IMR-90 (cell line): Measurements from ENCODE around the gene MYEF2. TPM values are rescaled to one million over a fixed set of nuclear protein-coding genes. Genes with fewer than 3 reads are reported as not detected.

Source experiments
- ATAC-seq: fragments of 200-7000 bp; cut with Tn5 transposase; 2 replicates; pipeline ENCODE4 v1.9.1; 2020; ENCODE audit warnings: low read depth, mild to moderate bottlenecking, moderate library complexity
- BruUV-seq: library from RNA; stranded (reverse); fragments of 400-500 nt; replicated peaks from 2 replicates; lab custom pipeline; 2021; lab: Mats Ljungman, UMichigan
- CTCF ChIA-PET: fragments of 300-600 bp; formaldehyde crosslinking; extraction: SDS; loops from one replicate; lab custom pipeline; 2021; ENCODE audit warnings: antibody characterized with exemption; lab: Yijun Ruan, JAX
- POLR2A ChIA-PET: fragments of 300-600 bp; sonication (Branson Sonifier 250); formaldehyde crosslinking; loops from one replicate; lab custom pipeline; 2022; ENCODE audit warnings: antibody characterized with exemption; ENCODE audit not compliant: unreplicated experiment; lab: Charles Lee
- DNase-seq: peaks from one replicate; pipeline ENCODE4 v3.0.0; 2013
- H2AFZ ChIP-seq: replicated peaks from 2 replicates; pipeline ENCODE3; 2013; ENCODE audit warnings: low read length, mild to moderate bottlenecking; ENCODE audit not compliant: poor library complexity
- H2AK5ac ChIP-seq: 2 replicates; pipeline ENCODE4 v1.6.1; 2013; ENCODE audit warnings: low read depth, low read length, inconsistent platforms
- H2AK9ac ChIP-seq: replicated peaks from 2 replicates; pipeline ENCODE3; 2013; ENCODE audit warnings: mild to moderate bottlenecking, low read depth, low read length, moderate library complexity; ENCODE audit not compliant: poor library complexity
- H2BK120ac ChIP-seq: 2 replicates; pipeline ENCODE4 v1.6.1; 2013; ENCODE audit warnings: low read depth, low read length, inconsistent platforms
- H2BK15ac ChIP-seq: 3 replicates; pipeline ENCODE4 v1.6.1; 2013; ENCODE audit warnings: low read depth, low read length, inconsistent platforms
- H2BK20ac ChIP-seq: 2 replicates; pipeline ENCODE4 v1.6.1; 2013; ENCODE audit warnings: low read depth, mild to moderate bottlenecking, inconsistent platforms, low read length, moderate library complexity
- H2BK5ac ChIP-seq: 2 replicates; pipeline ENCODE4 v1.6.1; 2013; ENCODE audit warnings: mild to moderate bottlenecking, low read depth, low read length, inconsistent platforms; ENCODE audit not compliant: poor library complexity, severe bottlenecking
- H3K14ac ChIP-seq: replicated peaks from 2 replicates; pipeline ENCODE4 v1.6.1; 2013; ENCODE audit warnings: low read depth, low read length, inconsistent platforms
- H3K18ac ChIP-seq: 2 replicates; pipeline ENCODE4 v1.6.1; 2013; ENCODE audit warnings: low read depth, low read length, control low read depth
- H3K23ac ChIP-seq: 2 replicates; pipeline ENCODE4 v1.6.1; 2013; ENCODE audit warnings: low read depth, low read length, inconsistent platforms
- H3K27ac ChIP-seq: 2 replicates; pipeline ENCODE4 v1.5.1; 2013; ENCODE audit warnings: mild to moderate bottlenecking, control low read depth, low read length; ENCODE audit not compliant: insufficient read depth
- H3K27me3 ChIP-seq: 2 replicates; pipeline ENCODE4 v1.6.1; 2013; ENCODE audit warnings: low read length; ENCODE audit not compliant: control insufficient read depth, insufficient read depth
- H3K36me3 ChIP-seq: 2 replicates; pipeline ENCODE4 v1.6.1; 2013; ENCODE audit warnings: low read length, mixed read lengths; ENCODE audit not compliant: control insufficient read depth, insufficient read depth
- H3K4ac ChIP-seq: 2 replicates; pipeline ENCODE4 v1.6.1; 2013; ENCODE audit warnings: low read depth, low read length, inconsistent platforms
- H3K4me1 ChIP-seq: 2 replicates; pipeline ENCODE4 v1.6.1; 2013; ENCODE audit warnings: low read length, mixed read lengths; ENCODE audit not compliant: control insufficient read depth, insufficient read depth
- H3K4me2 ChIP-seq: 2 replicates; pipeline ENCODE4 v1.6.1; 2013; ENCODE audit warnings: low read depth, mild to moderate bottlenecking, control low read depth, low read length, moderate library complexity
- H3K4me3 ChIP-seq: 2 replicates; pipeline ENCODE4 v1.5.1; 2013; ENCODE audit warnings: low read depth, mild to moderate bottlenecking, control low read depth, low read length, moderate library complexity; ENCODE audit not compliant: insufficient read depth
- H3K56ac ChIP-seq: 2 replicates; pipeline ENCODE4 v1.6.1; 2013; ENCODE audit warnings: low read length, inconsistent platforms; ENCODE audit not compliant: insufficient read depth; ENCODE audit errors: extremely low read depth
- H3K79me1 ChIP-seq, 2 experiments: 2 replicates each; pipeline ENCODE4 v1.6.1; 2013; ENCODE audit warnings: low read length in 2 of 2, inconsistent platforms in 1 of 2, low read depth in 1 of 2
- H3K9ac ChIP-seq: 2 replicates; pipeline ENCODE4 v1.6.1; 2013; ENCODE audit warnings: low read depth, low read length, control low read depth
- H3K9me1 ChIP-seq: 2 replicates; pipeline ENCODE4 v1.6.1; 2013; ENCODE audit warnings: low read length, inconsistent platforms; ENCODE audit not compliant: insufficient read depth
- H3K9me3 ChIP-seq: 2 replicates; pipeline ENCODE4 v1.6.1; 2013; ENCODE audit warnings: low read length; ENCODE audit not compliant: control insufficient read depth, insufficient read depth
- H4K20me1 ChIP-seq: 2 replicates; pipeline ENCODE4 v1.6.1; 2013; ENCODE audit warnings: low read length, inconsistent platforms; ENCODE audit not compliant: insufficient read depth
- H4K5ac ChIP-seq: 2 replicates; pipeline ENCODE4 v1.6.1; 2013; ENCODE audit warnings: mild to moderate bottlenecking, low read depth, low read length, control low read depth
- H4K8ac ChIP-seq, 2 experiments: 2 replicates each; pipeline ENCODE4 v1.6.1; 2013; ENCODE audit warnings: low read depth in 2 of 2, low read length in 2 of 2, control low read depth in 1 of 2, inconsistent platforms in 1 of 2
- H4K91ac ChIP-seq: 2 replicates; pipeline ENCODE4 v1.6.1; 2013; ENCODE audit warnings: low read depth, low read length, inconsistent platforms; ENCODE audit not compliant: insufficient read depth
- BHLHE40 ChIP-seq: fragments of 150-350 bp; IDR thresholded peaks from 2 replicates; pipeline ENCODE4 v1.6.1; 2016; ENCODE audit warnings: mild to moderate bottlenecking, low read depth, low read length
- CEBPB ChIP-seq: IDR thresholded peaks from 2 replicates; pipeline ENCODE4 v1.6.1; 2012; ENCODE audit warnings: low read depth, low read length, improper control_type of control experiment
- CHD1 ChIP-seq: IDR thresholded peaks from 2 replicates; pipeline ENCODE4 v1.6.1; 2012; ENCODE audit warnings: low read depth, low read length, improper control_type of control experiment
- FOS ChIP-seq: fragments of 150-350 bp; IDR thresholded peaks from 2 replicates; pipeline ENCODE4 v1.6.1; 2016; ENCODE audit warnings: low read depth, low read length
- MAFK ChIP-seq: IDR thresholded peaks from 2 replicates; pipeline ENCODE4 v1.6.1; 2012; ENCODE audit warnings: low read depth, low read length, improper control_type of control experiment
- MAZ ChIP-seq: IDR thresholded peaks from 2 replicates; pipeline ENCODE4 v1.6.1; 2012; ENCODE audit warnings: low read depth, mild to moderate bottlenecking, low read length, improper control_type of control experiment, moderate library complexity, borderline replicate concordance
- MXI1 ChIP-seq: IDR thresholded peaks from 2 replicates; pipeline ENCODE4 v1.6.1; 2012; ENCODE audit warnings: low read depth, mild to moderate bottlenecking, low read length, moderate library complexity, borderline replicate concordance
- NFE2L2 ChIP-seq: fragments of 150-350 bp; IDR thresholded peaks from 2 replicates; pipeline ENCODE4 v1.6.1; 2016; ENCODE audit warnings: low read depth, mild to moderate bottlenecking, low read length
- POLR2A ChIP-seq: IDR thresholded peaks from 2 replicates; pipeline ENCODE4 v1.6.1; 2012; ENCODE audit warnings: mild to moderate bottlenecking, low read depth, low read length
- RAD21 ChIP-seq: IDR thresholded peaks from 2 replicates; pipeline ENCODE4 v1.6.1; 2012; ENCODE audit warnings: low read length, improper control_type of control experiment
- RCOR1 ChIP-seq: IDR thresholded peaks from 2 replicates; pipeline ENCODE4 v1.6.1; 2012; ENCODE audit warnings: mild to moderate bottlenecking, low read length, improper control_type of control experiment; ENCODE audit not compliant: insufficient replicate concordance
- RFX5 ChIP-seq: IDR thresholded peaks from 2 replicates; pipeline ENCODE4 v1.8.0; 2012; ENCODE audit warnings: low read depth, mild to moderate bottlenecking, low read length, moderate library complexity
- SMC3 ChIP-seq: fragments of 150-350 bp; IDR thresholded peaks from 2 replicates; pipeline ENCODE4 v1.6.1; 2016; ENCODE audit warnings: low read depth, mild to moderate bottlenecking, antibody characterized with exemption, low read length, moderate library complexity
- WGBS, 2 experiments: methylation state at CpG; one replicate each; pipeline versions ENCODE4 v1.1.5 to v1.1.7; 2013; ENCODE audit warnings: missing lambda C conversion rate in 2 of 2; ENCODE audit not compliant: insufficient read length in 1 of 2; ENCODE audit errors: extremely low coverage in 2 of 2; 5-methylcytosine and 5-hydroxymethylcytosine counted together
- dilution Hi-C: fragments of 300-500 bp; cut with HindIII; formaldehyde crosslinking; loops from one replicate; pipeline ENCODE4 v1.14.3; 2018; ENCODE audit warnings: low sequenced_read_pairs; ENCODE audit not compliant: unreplicated experiment
- in situ Hi-C: fragments of 300-500 bp; cut with MboI; formaldehyde crosslinking; loops from 3 replicates; pipeline ENCODE4 v1.14.3; 2019; ENCODE audit warnings: low sequenced_read_pairs, inconsistent platforms, mixed read lengths
- intact Hi-C: fragments of 100-400 bp; cut with micrococcal nuclease; formaldehyde crosslinking; loops from 2 replicates; pipeline ENCODE4 v1.10.0; 2022
- polyA plus RNA-seq, 3 experiments: library from polyadenylated mRNA; depleted of rRNA; stranded (reverse); fragments of >200 nt; gene quantifications; 2 replicates each; pipeline ENCODE4 v1.2.3, GENCODE V29; 2012; ENCODE audit warnings: low replicate concordance in 1 of 3
- total RNA-seq: library from RNA; depleted of rRNA; stranded (reverse); fragments of >200 nt; gene quantifications from 2 replicates; pipeline ENCODE4 v1.2.3, GENCODE V29; 2012
- TF ChIP-seq, protein P1 (sequence below): fragments of 150-350 bp; IDR thresholded peaks from 2 replicates; pipeline ENCODE4 v1.6.1; 2016; ENCODE audit warnings: low read depth, mild to moderate bottlenecking, low read length, moderate library complexity, borderline replicate concordance
- TF ChIP-seq, protein P2 (sequence below): fragments of 150-350 bp; IDR thresholded peaks from 2 replicates; pipeline ENCODE4 v1.6.1; 2017; ENCODE audit warnings: mild to moderate bottlenecking, antibody characterized with exemption, low read length, low read depth
- TF ChIP-seq, protein P3 (sequence below): conservative IDR thresholded peaks from 2 replicates; pipeline ENCODE4 v1.5.1; 2012; ENCODE audit warnings: mild to moderate bottlenecking, low read depth, low read length, improper control_type of control experiment

The MYEF2 gene
- total and polyA plus RNA-seq, 2 of the 4 experiments (the other 2 are of a cell fraction), result 4.5 to 5.8 TPM

DNA sequence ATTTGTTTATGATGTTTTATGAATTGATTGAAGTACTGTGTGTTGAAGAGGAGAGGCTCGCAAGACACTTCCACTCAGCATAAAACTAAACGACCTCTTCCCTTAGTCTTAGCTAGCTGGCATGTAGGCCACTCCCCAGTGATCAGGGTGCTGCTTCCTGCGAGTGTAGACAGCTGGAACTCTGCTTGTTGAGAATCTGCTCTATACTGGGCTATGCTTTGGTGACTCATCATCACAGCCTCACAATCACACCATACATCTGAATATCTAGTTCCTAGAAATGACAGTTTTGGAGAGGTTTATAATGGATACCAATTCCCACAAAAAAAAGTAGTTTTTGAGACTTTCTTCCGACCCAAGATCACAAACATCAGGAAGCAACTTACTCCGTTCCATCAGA lies 58.8 kb downstream of the MYEF2 start:
- Histone ChIP-seq H4K91ac (no peak overlapping the region), H3K79me1 (no peaks in the 10 kb centered on the region), H3K9ac (no peak overlapping the region), H3K4me1 (no peaks in the 10 kb centered on the region), H2BK120ac (no peak overlapping the region), H3K4me3 (no peak overlapping the region), H3K27ac (no peak overlapping the region), H3K4ac (no peak overlapping the region), H2BK20ac (no peak overlapping the region), H3K27me3 (peaks cover 8% of the 10 kb centered on the region; the same call in 1 of the 2 replicates), H2AFZ (no peak overlapping the region), H3K9me3 (no peaks in the 10 kb centered on the region), H3K14ac (no peak overlapping the region), H4K8ac (no peak overlapping the region), H2BK5ac (no peak overlapping the region), H3K56ac (no peak overlapping the region), H3K18ac (no peak overlapping the region), H2BK15ac (no peak overlapping the region), H2AK9ac (no peak overlapping the region), H3K23ac (no peak overlapping the region), H3K36me3 (no peaks in the 10 kb centered on the region), H4K5ac (no peak overlapping the region), H4K20me1 (no peaks in the 10 kb centered on the region), H3K4me2 (no peak overlapping the region), H2AK5ac (no peak overlapping the region), H3K9me1 (no peaks in the 10 kb centered on the region)
- intact Hi-C loops, result no loop called here
- dilution Hi-C loops, result no loop called here
- no TSS peak for BruUV-seq
- in situ Hi-C loops, result no loop called here
- DNase-seq (no peak), ATAC-seq (no peak)
- WGBS, 2 experiments, result no CpG with 5 or more reads among the region's 5 CpGs
- TF ChIP-seq MAZ (no peak), RFX5 (no peak), MXI1 (no peak), MAFK (no peak), CEBPB (no peak), RAD21 (no peak), FOS (no peak), BHLHE40 (no peak), RCOR1 (no peak), CHD1 (no peak), SMC3 (no peak), POLR2A (no peak), NFE2L2 (no peak)
- TF ChIP-seq, protein P1, sequence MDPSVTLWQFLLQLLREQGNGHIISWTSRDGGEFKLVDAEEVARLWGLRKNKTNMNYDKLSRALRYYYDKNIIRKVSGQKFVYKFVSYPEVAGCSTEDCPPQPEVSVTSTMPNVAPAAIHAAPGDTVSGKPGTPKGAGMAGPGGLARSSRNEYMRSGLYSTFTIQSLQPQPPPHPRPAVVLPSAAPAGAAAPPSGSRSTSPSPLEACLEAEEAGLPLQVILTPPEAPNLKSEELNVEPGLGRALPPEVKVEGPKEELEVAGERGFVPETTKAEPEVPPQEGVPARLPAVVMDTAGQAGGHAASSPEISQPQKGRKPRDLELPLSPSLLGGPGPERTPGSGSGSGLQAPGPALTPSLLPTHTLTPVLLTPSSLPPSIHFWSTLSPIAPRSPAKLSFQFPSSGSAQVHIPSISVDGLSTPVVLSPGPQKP, result no peak
- TF ChIP-seq, protein P2, sequence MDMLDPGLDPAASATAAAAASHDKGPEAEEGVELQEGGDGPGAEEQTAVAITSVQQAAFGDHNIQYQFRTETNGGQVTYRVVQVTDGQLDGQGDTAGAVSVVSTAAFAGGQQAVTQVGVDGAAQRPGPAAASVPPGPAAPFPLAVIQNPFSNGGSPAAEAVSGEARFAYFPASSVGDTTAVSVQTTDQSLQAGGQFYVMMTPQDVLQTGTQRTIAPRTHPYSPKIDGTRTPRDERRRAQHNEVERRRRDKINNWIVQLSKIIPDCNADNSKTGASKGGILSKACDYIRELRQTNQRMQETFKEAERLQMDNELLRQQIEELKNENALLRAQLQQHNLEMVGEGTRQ, result no peak
- TF ChIP-seq, protein P3, sequence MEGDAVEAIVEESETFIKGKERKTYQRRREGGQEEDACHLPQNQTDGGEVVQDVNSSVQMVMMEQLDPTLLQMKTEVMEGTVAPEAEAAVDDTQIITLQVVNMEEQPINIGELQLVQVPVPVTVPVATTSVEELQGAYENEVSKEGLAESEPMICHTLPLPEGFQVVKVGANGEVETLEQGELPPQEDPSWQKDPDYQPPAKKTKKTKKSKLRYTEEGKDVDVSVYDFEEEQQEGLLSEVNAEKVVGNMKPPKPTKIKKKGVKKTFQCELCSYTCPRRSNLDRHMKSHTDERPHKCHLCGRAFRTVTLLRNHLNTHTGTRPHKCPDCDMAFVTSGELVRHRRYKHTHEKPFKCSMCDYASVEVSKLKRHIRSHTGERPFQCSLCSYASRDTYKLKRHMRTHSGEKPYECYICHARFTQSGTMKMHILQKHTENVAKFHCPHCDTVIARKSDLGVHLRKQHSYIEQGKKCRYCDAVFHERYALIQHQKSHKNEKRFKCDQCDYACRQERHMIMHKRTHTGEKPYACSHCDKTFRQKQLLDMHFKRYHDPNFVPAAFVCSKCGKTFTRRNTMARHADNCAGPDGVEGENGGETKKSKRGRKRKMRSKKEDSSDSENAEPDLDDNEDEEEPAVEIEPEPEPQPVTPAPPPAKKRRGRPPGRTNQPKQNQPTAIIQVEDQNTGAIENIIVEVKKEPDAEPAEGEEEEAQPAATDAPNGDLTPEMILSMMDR, result no peak
- POLR2A ChIA-PET, result no interaction called here
- CTCF ChIA-PET, result interaction anchor here (0.6 kb wide), 1 partner anchor 58 kb away, joined by 4 read pairs; no protein-coding TSS in a partner anchor
